Thyroid gland (tissue), 4 donors: ENCODE data around the gene ALLC. TPM values are rescaled to one million over a fixed set of nuclear protein-coding genes. Genes with fewer than 3 reads are reported as not detected.

Source experiments
- DNase-seq, 2 donors: peaks; one replicate each; pipeline ENCODE4 v3.0.0-alpha.2; 2019
- H3K27ac ChIP-seq, 3 donors: fragments of 200-600 bp; sonication (generic); 1 replicate in 2 of 3; 2 replicates in 1 of 3; pipeline ENCODE4 v1.5.1; 2016 to 2019; ENCODE audit warnings: mild to moderate bottlenecking in 1 of 3, moderate library complexity in 1 of 3
- H3K27me3 ChIP-seq: fragments of 200-600 bp; sonication (generic); one replicate; pipeline ENCODE4 v1.5.1; 2019
- H3K36me3 ChIP-seq, 2 donors: fragments of 200-600 bp; sonication (generic); one replicate each; pipeline ENCODE4 v1.5.1; 2016 to 2019
- H3K4me1 ChIP-seq, 2 donors: fragments of 200-600 bp; sonication (generic); one replicate each; pipeline ENCODE4 v1.5.1; 2017 to 2019
- H3K4me3 ChIP-seq, 3 donors: fragments of 200-600 bp; sonication (generic); replicated peaks in 1 of 3; 1 replicate in 2 of 3; 2 replicates in 1 of 3; pipeline ENCODE4 v1.5.1; 2016; ENCODE audit warnings: mild to moderate bottlenecking in 1 of 3
- H3K9me3 ChIP-seq: fragments of 200-600 bp; sonication (generic); one replicate; pipeline ENCODE4 v1.5.1; 2017
- CTCF ChIP-seq, 6 experiments: fragments of 200-600 bp in 3 of 6; fragments of 450-650 bp in 3 of 6; sonication (generic) in 3 of 6; IDR thresholded peaks; one replicate each; pipeline ENCODE4 v1.5.1; 2016 to 2019; ENCODE audit warnings: antibody characterized with exemption in 6 of 6, mild to moderate bottlenecking in 2 of 6, inconsistent platforms in 1 of 6, moderate library complexity in 1 of 6
- POLR2A ChIP-seq, 2 donors: fragments of 450-650 bp; IDR thresholded peaks; one replicate each; pipeline ENCODE4 v1.6.1; 2017; ENCODE audit warnings: antibody characterized with exemption in 2 of 2, mild to moderate bottlenecking in 2 of 2, moderate library complexity in 1 of 2
- WGBS, 2 donors: methylation state at CpG; one replicate each; pipeline ENCODE4 v1.1.5; 2017; 5-methylcytosine and 5-hydroxymethylcytosine counted together
- intact Hi-C: fragments of 100-400 bp; cut with DNase I; formaldehyde crosslinking; loops from one replicate; pipeline ENCODE4 v1.15.1; 2023
- small RNA-seq: library from RNA; depleted of rRNA; stranded (forward); fragments of <200 nt; gene quantifications from one replicate; pipeline ENCODE3, GENCODE V24; 2016
- total RNA-seq, 4 donors: library from RNA; depleted of rRNA; stranded (reverse); fragments of >200 nt; gene quantifications; one replicate each; pipeline ENCODE4 v1.2.3, GENCODE V29; 2016

Gene ALLC
- total RNA-seq, 4 donors from 2014 or later = not detected

GRCh38 chr2:3747032-3747654, 89.1 kb downstream of the ALLC start:
- Histone ChIP-seq H3K9me3 (no peaks in the 10 kb centered on the region), H3K27me3 (no peaks in the 10 kb centered on the region), H3K36me3 (no peaks in the 10 kb centered on the region), H3K27ac (no peak overlapping the region), H3K4me3 (no peak overlapping the region), H3K4me1 (no peaks in the 10 kb centered on the region)
- no peak for DNase-seq
- no peak for TF ChIP-seq POLR2A (IDR thresholded peaks at IDR 0.05)
- no peak for TF ChIP-seq CTCF (IDR thresholded peaks at IDR 0.05)
- intact Hi-C loops = no loop called here
- WGBS, 2 donors = 88 to 90% methylated on average over 18 to 19 of the region's 20 CpGs

GRCh38 chr2:3747826-3748225, 89.8 kb downstream of the ALLC start:
- Histone ChIP-seq H3K4me3 (no peak overlapping the region), H3K27ac (no peak overlapping the region), H3K4me1 (no peaks in the 10 kb centered on the region), H3K36me3 (no peaks in the 10 kb centered on the region), H3K9me3 (no peaks in the 10 kb centered on the region), H3K27me3 (no peaks in the 10 kb centered on the region)
- intact Hi-C loops = no loop called here
- WGBS, 2 donors = 85 to 89% methylated on average over 9 of the region's 9 CpGs
- no peak for DNase-seq
- TF ChIP-seq CTCF (IDR thresholded peaks at IDR 0.05) = no peak
- TF ChIP-seq POLR2A (IDR thresholded peaks at IDR 0.05) = no peak

- H3K9me3 ChIP-seq = no peaks in the 10 kb centered on the region
- H3K4me3 ChIP-seq = no peak overlapping the region
- DNase-seq = no peak
- H3K27ac ChIP-seq = no peak overlapping the region
- WGBS, 2 donors = 85 to 87% methylated on average over 7 of the region's 7 CpGs
- H3K27me3 ChIP-seq = no peaks in the 10 kb centered on the region
- TF ChIP-seq CTCF (IDR thresholded peaks at IDR 0.05) (no peak), POLR2A (IDR thresholded peaks at IDR 0.05) (no peak)
- intact Hi-C loops = no loop called here
- no peaks in the 10 kb centered on the region for H3K36me3 ChIP-seq
- H3K4me1 ChIP-seq = no peaks in the 10 kb centered on the region
These were observed 91.2 kb downstream of the ALLC start for GRCh38 chr2:3749201-3749600.

- Histone ChIP-seq H3K9me3 (no peaks in the 10 kb centered on the region), H3K4me1 (peaks cover under 1 to 3% of the 10 kb centered on the region in 2 donors), H3K36me3 (no peaks in the 10 kb centered on the region), H3K27ac (no peak overlapping the region), H3K27me3 (no peaks in the 10 kb centered on the region), H3K4me3 (no peak overlapping the region)
- no peak for DNase-seq
- TF ChIP-seq CTCF (IDR thresholded peaks at IDR 0.05) = no peak
- TF ChIP-seq POLR2A (IDR thresholded peaks at IDR 0.05) = no peak
- 95 to 97% methylated on average over 7 of the region's 7 CpGs for WGBS, 2 donors
- intact Hi-C loops = no loop called here
These were observed 93.3 kb downstream of the ALLC start for GRCh38 chr2:3751251-3751650.

- intact Hi-C loops = no loop called here
- WGBS, 2 donors = 58 to 62% methylated on average over 5 of the region's 5 CpGs
- no peak overlapping the region for H3K4me3 ChIP-seq
- H3K4me1 ChIP-seq = peaks cover 4 to 7% of the 10 kb centered on the region in 2 donors
- H3K27ac ChIP-seq = no peak overlapping the region
- TF ChIP-seq CTCF (IDR thresholded peaks at IDR 0.05) (no peak), POLR2A (IDR thresholded peaks at IDR 0.05) (no peak)
- H3K36me3 ChIP-seq = no peaks in the 10 kb centered on the region
- DNase-seq = no peak
- no peaks in the 10 kb centered on the region for H3K27me3 ChIP-seq
- no peaks in the 10 kb centered on the region for H3K9me3 ChIP-seq
These were observed 93.8 kb downstream of the ALLC start for GRCh38 chr2:3751806-3752205.

Small RNAs within 50 kb of the gene (small RNA-seq; reads per million reads assigned to genes)
- not detected for gene TMSB4XP2

Other genes with a start within 250 kb of the ALLC start
- gene ADI1, start 138.7 kb upstream of the ALLC start, total RNA-seq = 10 to 100 TPM; 35.9 to 65.1 (median 59.2) TPM
- 10 to 100 TPM; 13.3 to 23.1 (median 19.2) TPM for gene RNASEH1, start 99.9 kb upstream of the ALLC start, total RNA-seq
- 1,000 to 10,000 TPM; 1,809 to 3,387 (median 2,120) TPM for gene RPS7, start 82.9 kb upstream of the ALLC start, total RNA-seq
- 10 to 100 TPM in 2 of 4 donors, 1 to 10 TPM in 2; 2.8 to 20.5 (median 9.1) TPM for gene COLEC11, start 63.1 kb upstream of the ALLC start, total RNA-seq
- gene DCDC2C, start 45.4 kb downstream of the ALLC start, total RNA-seq = 1 to 10 TPM in 1 of 4 donors, under 1 TPM in 3; 0.40 to 1.5 (median 0.68) TPM